ENCODE data around the gene PARD3. TPM values are rescaled to one million over a fixed set of nuclear protein-coding genes. Genes with fewer than 3 reads are reported as not detected.

Gene PARD3
- total RNA-seq, 1 experiment from 2014 or later = 154 TPM

GRCh38 chr10:34206935-34207268 lies 608.2 kb downstream of the PARD3 start:
- Histone ChIP-seq H3F3A (ENCODE audit: low read length, unreplicated experiment) (no peaks in the 10 kb centered on the region), H3K4me3 (ENCODE audit: low read length) (no peak overlapping the region), H3K9me2 (replicated peaks; ENCODE audit: low read length) (no peaks in the 10 kb centered on the region), H3K27ac (ENCODE audit: low read length) (no peak overlapping the region), H3K9ac (ENCODE audit: low read length) (no peak overlapping the region), H3K4me1 (ENCODE audit: insufficient read depth, low read length) (no peaks in the 10 kb centered on the region), H3K4me2 (ENCODE audit: low read length) (no peak overlapping the region), H4K20me1 (ENCODE audit: low read length) (no peaks in the 10 kb centered on the region), H3K9me3 (ENCODE audit: low read length) (no peaks in the 10 kb centered on the region), H3K27me3 (ENCODE audit: low read length) (no peaks in the 10 kb centered on the region), H3K79me2 (ENCODE audit: low read length) (no peaks in the 10 kb centered on the region), H3K36me3 (ENCODE audit: low read depth, low read length) (no peaks in the 10 kb centered on the region), H2AFZ (ENCODE audit: low read length) (no peak overlapping the region)
- intact Hi-C loops (cut with micrococcal nuclease) = no loop called here
- POLR2A ChIA-PET (ENCODE audit: unreplicated experiment) = no interaction called here
- DNase-seq (no peak), ATAC-seq (no peak)
- CTCF ChIA-PET = no interaction called here
- TF ChIP-seq CTCF (conservative IDR thresholded peaks at IDR 0.05; ENCODE audit: low read depth, low read length) (no peak), EZH2phosphoT487 (IDR thresholded peaks at IDR 0.05; ENCODE audit: borderline replicate concordance, low read length) (no peak), EZH2 (IDR thresholded peaks at IDR 0.05; ENCODE audit: low read length, unreplicated experiment) (no peak)
- BruUV-seq (replicated peaks) = no TSS peak

- Histone ChIP-seq H3K27me3 (ENCODE audit: low read length) (no peaks in the 10 kb centered on the region), H3K4me2 (ENCODE audit: low read length) (no peak overlapping the region), H4K20me1 (ENCODE audit: low read length) (no peaks in the 10 kb centered on the region), H3K36me3 (ENCODE audit: low read depth, low read length) (no peaks in the 10 kb centered on the region), H2AFZ (ENCODE audit: low read length) (no peak overlapping the region), H3F3A (ENCODE audit: low read length, unreplicated experiment) (no peaks in the 10 kb centered on the region), H3K4me3 (ENCODE audit: low read length) (no peak overlapping the region), H3K79me2 (ENCODE audit: low read length) (no peaks in the 10 kb centered on the region), H3K4me1 (ENCODE audit: insufficient read depth, low read length) (no peaks in the 10 kb centered on the region), H3K27ac (ENCODE audit: low read length) (no peak overlapping the region), H3K9me3 (ENCODE audit: low read length) (no peaks in the 10 kb centered on the region), H3K9me2 (replicated peaks; ENCODE audit: low read length) (no peaks in the 10 kb centered on the region), H3K9ac (ENCODE audit: low read length) (no peak overlapping the region)
- ChIA-PET CTCF (interaction anchor here (0.6 kb wide), 1 partner anchor 424 kb away, joined by 5 read pairs; no protein-coding TSS in a partner anchor), POLR2A (ENCODE audit: unreplicated experiment) (no interaction called here)
- peak; percentile 59 for ATAC-seq
- intact Hi-C loops (cut with micrococcal nuclease) = no loop called here
- DNase-seq = no peak
- TF ChIP-seq EZH2 (IDR thresholded peaks at IDR 0.05; ENCODE audit: low read length, unreplicated experiment) (no peak), EZH2phosphoT487 (IDR thresholded peaks at IDR 0.05; ENCODE audit: borderline replicate concordance, low read length) (no peak), CTCF (conservative IDR thresholded peaks at IDR 0.05; ENCODE audit: low read depth, low read length) (peak; percentile 55; the same call in 1 of the 2 replicates)
- BruUV-seq (replicated peaks) = no TSS peak
Measured at GRCh38 chr10:34206078-34206934, 608.8 kb downstream of the PARD3 start.

- H4K20me1 ChIP-seq (ENCODE audit: low read length) = no peaks in the 10 kb centered on the region
- H3K9ac ChIP-seq (ENCODE audit: low read length) = no peak overlapping the region
- no peak overlapping the region for H3K27ac ChIP-seq (ENCODE audit: low read length)
- ChIA-PET POLR2A (ENCODE audit: unreplicated experiment) (no interaction called here), CTCF (no interaction called here)
- no peaks in the 10 kb centered on the region for H3K9me2 ChIP-seq (replicated peaks; ENCODE audit: low read length)
- BruUV-seq (replicated peaks) = no TSS peak
- no peak overlapping the region for H3K4me2 ChIP-seq (ENCODE audit: low read length)
- TF ChIP-seq EZH2phosphoT487 (IDR thresholded peaks at IDR 0.05; ENCODE audit: borderline replicate concordance, low read length) = no peak
- TF ChIP-seq EZH2 (IDR thresholded peaks at IDR 0.05; ENCODE audit: low read length, unreplicated experiment) = no peak
- TF ChIP-seq CTCF (conservative IDR thresholded peaks at IDR 0.05; ENCODE audit: low read depth, low read length) = no peak
- ATAC-seq = no peak
- DNase-seq = no peak
- H3K79me2 ChIP-seq (ENCODE audit: low read length) = no peaks in the 10 kb centered on the region
- no peaks in the 10 kb centered on the region for H3K9me3 ChIP-seq (ENCODE audit: low read length)
- no peaks in the 10 kb centered on the region for H3K36me3 ChIP-seq (ENCODE audit: low read depth, low read length)
- no peak overlapping the region for H2AFZ ChIP-seq (ENCODE audit: low read length)
- H3K4me3 ChIP-seq (ENCODE audit: low read length) = no peak overlapping the region
- no peaks in the 10 kb centered on the region for H3K27me3 ChIP-seq (ENCODE audit: low read length)
- H3F3A ChIP-seq (ENCODE audit: low read length, unreplicated experiment) = no peaks in the 10 kb centered on the region
- intact Hi-C loops (cut with micrococcal nuclease) = no loop called here
- H3K4me1 ChIP-seq (ENCODE audit: insufficient read depth, low read length) = no peaks in the 10 kb centered on the region
Measured at GRCh38 chr10:34205452-34205851, 609.6 kb downstream of the PARD3 start.
